Ovary (tissue), 9 donors: ENCODE data around the gene CTIF. TPM values are rescaled to one million over a fixed set of nuclear protein-coding genes. Genes with fewer than 3 reads are reported as not detected.

ENCODE experiments used
- DNase-seq, 5 donors: peaks; one replicate each; pipeline ENCODE4 v3.0.0-alpha.2; 2019 to 2020
- H3K27ac ChIP-seq, 2 donors: fragments of 200-600 bp; one replicate each; pipeline versions ENCODE4 v1.5.1 to v1.8.0; 2019 to 2022
- H3K27me3 ChIP-seq: fragments of 200-600 bp; one replicate; pipeline ENCODE4 v1.8.0; 2022
- H3K36me3 ChIP-seq: fragments of 200-600 bp; sonication (generic); one replicate; pipeline ENCODE4 v1.5.1; 2019
- H3K4me1 ChIP-seq: one replicate; pipeline ENCODE4 v1.8.1; 2013; ENCODE audit warnings: mild to moderate bottlenecking, moderate library complexity; ENCODE audit not compliant: insufficient read depth
- H3K4me3 ChIP-seq: fragments of 200-600 bp; sonication (generic); one replicate; pipeline ENCODE4 v1.5.1; 2017
- H3K9me3 ChIP-seq, 2 donors: fragments of 200-600 bp in 1 of 2; sonication (generic) in 1 of 2; one replicate each; pipeline versions ENCODE4 v1.5.1 to v1.8.1; 2013 to 2019; ENCODE audit warnings: mild to moderate bottlenecking in 1 of 2, moderate library complexity in 1 of 2
- CTCF ChIP-seq, 3 donors: fragments of 450-650 bp in 2 of 3; fragments of 200-600 bp in 1 of 3; IDR thresholded peaks; one replicate each; pipeline versions ENCODE4 v1.5.1 to v1.8.0; 2016 to 2022; ENCODE audit warnings: antibody characterized with exemption in 3 of 3, mild to moderate bottlenecking in 1 of 3
- EP300 ChIP-seq: sonication (generic); formaldehyde crosslinking; IDR thresholded peaks from one replicate; pipeline ENCODE4 v1.6.1; 2017; ENCODE audit warnings: antibody characterized with exemption
- POLR2A ChIP-seq: fragments of 450-650 bp; IDR thresholded peaks from one replicate; pipeline ENCODE4 v1.6.1; 2017; ENCODE audit warnings: antibody characterized with exemption, mild to moderate bottlenecking, moderate library complexity
- WGBS, 3 donors: extraction: QIAGEN DNeasy Blood & Tissue Kit in 1 of 3; methylation state at CpG; one replicate each; pipeline versions ENCODE4 v1.1.5 to v1.1.7; 2013 to 2017; 5-methylcytosine and 5-hydroxymethylcytosine counted together
- intact Hi-C, 4 donors: fragments of 100-400 bp; cut with DNase I; formaldehyde crosslinking; loops; one replicate each; pipeline versions ENCODE4 v1.11.0 to v1.15.1; 2022 to 2023
- polyA plus RNA-seq, 2 donors: library from polyadenylated mRNA; stranded (reverse); fragments of 200-250 nt in 1 of 2; fragments of 350-450 nt in 1 of 2; fragmentation: Illumina TruSeq in 1 of 2; extraction: RNeasy Lipid Tissue Mini Kit (QIAGEN cat#74804) in 1 of 2; gene quantifications; one replicate each; pipeline ENCODE4 v1.2.3, GENCODE V29; 2013 to 2014
- total RNA-seq, 7 donors: library from RNA; depleted of rRNA in 2 of 7; stranded (reverse); fragments of >200 nt in 2 of 7; fragmentation: NEBNext Ultra II Directional in 3 of 7; extraction: Animal tissue kit (Norgen Biotek cat#: 25700) in 3 of 7; gene quantifications; one replicate each; pipeline versions ENCODE4 v1.1.0 to v1.2.4, GENCODE V29; 2016 to 2023
- donor health status: DM: no; HTN: no; CAD: no; lungs with moderate emphysema.
- donor health status: DM: no; HTN: no; CAD: no.
- donor health status: Bipolar disorder and iron deficiency.
- donor health status: DM: yes; HTN: yes; CAD: no.
- donor health status: DM: no; HTN: no; CAD: no.
- donor health status: DM: yes; HTN: yes; CAD: no.

The CTIF gene
- total and polyA plus RNA-seq, 9 donors: 18.5 to 94.1 (median 75.2) TPM

GRCh38 chr18:48884306-48884705 lies 345.5 kb downstream of the CTIF start:
- intact Hi-C loops: no loop called here
- 85 to 97% (median 96%) methylated on average over 4 of the region's 4 CpGs for WGBS, 3 donors
- Histone ChIP-seq H3K27me3 (no peaks in the 10 kb centered on the region), H3K36me3 (no peaks in the 10 kb centered on the region), H3K4me1 (peaks cover 5% of the 10 kb centered on the region), H3K27ac (no peak overlapping the region), H3K4me3 (no peak overlapping the region), H3K9me3 (no peaks in the 10 kb centered on the region)
- no peak for TF ChIP-seq EP300
- TF ChIP-seq CTCF (IDR thresholded peaks at IDR 0.05): no peak
- TF ChIP-seq POLR2A: no peak
- peak in 1 of 5 donors; percentile 23 for DNase-seq

GRCh38 chr18:48884771-48885170 lies 345.9 kb downstream of the CTIF start:
- DNase-seq: no peak
- H3K4me3 ChIP-seq: no peak overlapping the region
- WGBS, 3 donors: 86 to 89% (median 87%) methylated on average over 4 of the region's 4 CpGs
- H3K9me3 ChIP-seq: no peaks in the 10 kb centered on the region
- no peaks in the 10 kb centered on the region for H3K27me3 ChIP-seq
- TF ChIP-seq CTCF (IDR thresholded peaks at IDR 0.05) (no peak), POLR2A (no peak), EP300 (no peak)
- H3K27ac ChIP-seq: no peak overlapping the region
- intact Hi-C loops: no loop called here
- no peaks in the 10 kb centered on the region for H3K36me3 ChIP-seq
- H3K4me1 ChIP-seq: peaks cover 10% of the 10 kb centered on the region

- Histone ChIP-seq H3K27me3 (no peaks in the 10 kb centered on the region), H3K36me3 (no peaks in the 10 kb centered on the region), H3K4me1 (peaks cover 10% of the 10 kb centered on the region), H3K9me3 (no peaks in the 10 kb centered on the region), H3K4me3 (no peak overlapping the region), H3K27ac (no peak overlapping the region)
- DNase-seq: peak in 1 of 5 donors; percentile 19
- intact Hi-C loops: no loop called here
- TF ChIP-seq POLR2A: no peak
- no peak for TF ChIP-seq EP300
- TF ChIP-seq CTCF (IDR thresholded peaks at IDR 0.05): no peak
- 83 to 91% (median 88%) methylated on average over 11 of the region's 11 CpGs for WGBS, 3 donors
These were observed 346.6 kb downstream of the CTIF start for GRCh38 chr18:48885266-48885923.

- TF ChIP-seq EP300: no peak
- TF ChIP-seq CTCF (IDR thresholded peaks at IDR 0.05): no peak
- no peak for TF ChIP-seq POLR2A
- intact Hi-C loops: no loop called here
- DNase-seq: peak in 1 of 5 donors; percentile 5
These were observed 347.1 kb downstream of the CTIF start for GRCh38 chr18:48885924-48886400.

More at GRCh38 chr18:48885924-48886400, 347.1 kb downstream of the CTIF start:
- Histone ChIP-seq H3K4me3 (no peak overlapping the region), H3K4me1 (peaks cover 10% of the 10 kb centered on the region), H3K27me3 (no peaks in the 10 kb centered on the region), H3K27ac (no peak overlapping the region), H3K9me3 (no peaks in the 10 kb centered on the region), H3K36me3 (no peaks in the 10 kb centered on the region)
- WGBS, 3 donors: 91 to 96% (median 96%) methylated on average over 7 of the region's 7 CpGs
